ENCODE data around the gene CUL1.

Gene CUL1

DNA sequence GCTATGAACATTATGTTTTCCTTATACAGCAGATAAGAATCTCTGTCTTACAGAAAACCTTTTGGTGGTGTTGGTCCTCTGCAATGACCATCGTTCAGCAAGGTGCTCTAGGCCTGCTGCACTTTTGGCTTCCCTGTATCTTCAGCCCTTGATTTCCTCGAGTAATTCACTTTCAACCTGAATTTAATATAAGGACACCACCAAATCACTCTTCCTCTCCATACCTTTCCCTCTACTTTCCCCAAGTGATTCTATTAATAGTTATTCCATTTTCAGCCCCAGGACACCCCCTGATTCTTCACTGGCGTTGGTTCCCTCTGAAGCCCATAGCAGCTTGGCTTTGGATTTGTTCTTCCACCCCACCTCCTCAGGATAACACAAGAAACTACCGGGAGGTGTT is 113.2 kb downstream of the CUL1 start:
- DNase-seq: no peak

DNA sequence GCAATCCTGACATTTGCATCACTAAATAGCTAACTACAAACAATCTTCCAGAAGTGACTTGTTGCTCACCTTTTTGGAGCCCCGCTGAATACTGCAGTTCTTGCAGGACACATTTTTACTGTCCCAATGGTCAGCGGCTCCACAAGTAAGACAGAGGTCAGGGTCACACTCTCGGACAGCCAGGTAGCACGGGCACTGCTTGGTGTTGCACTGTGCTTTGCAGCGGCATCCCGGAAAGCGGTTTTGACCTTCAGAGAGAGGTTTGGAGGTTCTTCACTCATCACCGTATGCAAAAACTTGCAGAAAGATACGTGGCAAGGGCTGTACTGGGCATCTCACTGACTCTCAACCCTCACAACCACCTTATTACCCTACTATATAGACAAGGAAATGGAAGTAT is 115.2 kb downstream of the CUL1 start:
- DNase-seq: no peak

DNA sequence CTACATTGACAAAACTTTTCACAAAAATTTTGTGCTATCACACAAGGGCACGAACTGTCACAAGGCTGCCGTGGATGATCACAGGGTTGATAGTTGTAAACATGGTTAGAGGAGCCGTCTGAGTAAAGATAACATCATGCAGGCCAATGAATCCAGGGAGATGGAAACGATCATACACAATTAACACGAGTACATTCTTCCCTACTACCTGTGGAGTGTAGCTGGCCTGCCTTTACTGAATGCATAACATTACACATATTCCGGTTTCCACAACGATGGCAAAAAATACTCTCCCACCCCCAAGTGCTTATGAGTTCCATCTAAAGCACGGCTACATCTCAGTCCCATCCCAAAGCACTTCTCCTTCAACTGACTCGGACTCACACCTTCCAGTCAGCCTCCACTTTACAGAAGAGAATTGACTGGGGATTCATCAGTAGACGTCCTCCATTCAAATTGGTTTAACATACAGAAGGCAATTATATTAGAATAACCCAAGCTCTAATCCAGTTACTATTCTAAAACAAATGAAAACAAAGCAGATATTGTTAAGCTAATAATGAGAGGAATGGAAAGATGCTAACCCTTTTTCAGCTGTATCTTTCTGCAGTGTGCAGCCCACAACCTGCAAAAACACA is 116.3 kb downstream of the CUL1 start:
- no peak for DNase-seq

- DNase-seq: no peak
These were observed 116.9 kb downstream of the CUL1 start for GRCh38 chr7:148815612-148816011.

GRCh38 chr7:148819697-148820360 is 121.1 kb downstream of the CUL1 start:
- peak; percentile 77 to 83 for DNase-seq

GRCh38 chr7:148821422-148821821 is 122.7 kb downstream of the CUL1 start:
- no peak for DNase-seq

- DNase-seq: no peak
These were observed 126.2 kb downstream of the CUL1 start for GRCh38 chr7:148824864-148825263.

GRCh38 chr7:148825338-148825737 is 126.6 kb downstream of the CUL1 start:
- no peak for DNase-seq

- no peak for DNase-seq
These were observed 130.3 kb downstream of the CUL1 start for GRCh38 chr7:148828965-148829364.

DNA sequence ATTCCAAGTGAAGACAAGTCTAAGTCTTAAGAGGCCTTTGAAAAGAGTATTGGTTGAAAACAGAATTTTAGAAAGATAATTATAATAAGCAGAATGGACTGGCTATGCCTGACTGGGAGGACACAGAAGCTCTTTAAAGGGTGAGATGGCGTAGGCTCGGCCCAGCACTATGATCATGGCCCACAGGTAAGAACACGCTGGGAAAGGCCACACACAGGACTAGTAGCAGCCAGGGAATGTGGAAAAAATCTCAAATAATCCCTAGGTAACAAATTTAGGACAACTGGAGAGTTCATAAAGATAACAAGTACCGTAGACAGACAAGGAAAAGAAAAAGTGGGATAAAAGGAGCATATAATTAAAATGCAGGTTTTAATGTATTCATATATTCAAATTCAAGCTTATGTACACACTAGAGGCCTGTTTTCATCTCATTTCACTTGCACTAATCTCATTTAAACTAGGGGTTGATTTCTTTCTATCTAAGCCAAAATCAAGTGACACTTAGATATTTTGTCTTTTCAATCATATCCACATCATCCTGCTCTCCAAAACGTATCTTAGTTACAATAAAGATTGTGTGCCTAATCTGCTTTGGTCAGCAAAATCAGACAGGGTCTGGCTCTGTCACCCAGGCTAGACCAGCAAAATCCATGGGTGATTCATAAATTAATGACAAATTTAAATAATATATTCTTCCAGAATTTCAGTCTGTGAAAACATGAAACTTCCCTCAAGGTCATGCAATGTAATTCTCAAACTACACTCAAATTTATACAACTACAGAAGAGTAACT is 132.4 kb downstream of the CUL1 start:
- no peak for DNase-seq

DNA sequence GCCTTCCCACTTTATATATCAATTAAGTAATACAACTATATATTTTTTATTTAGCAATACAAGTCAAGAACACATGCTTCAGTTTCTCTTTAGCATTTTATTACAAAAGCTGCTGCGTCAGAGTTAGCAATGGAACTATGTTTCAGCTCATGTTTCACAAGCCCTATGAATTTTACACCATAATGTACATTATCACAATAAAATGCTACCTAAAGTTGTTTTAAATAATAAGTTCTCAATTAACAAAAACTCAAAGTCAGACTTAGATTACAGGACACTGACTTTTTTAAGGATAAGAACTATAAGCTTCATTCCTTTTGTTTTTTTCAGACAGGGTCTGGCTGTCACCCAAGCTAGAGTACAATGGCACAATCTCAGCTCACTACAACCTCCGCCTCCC is 133.1 kb downstream of the CUL1 start:
- peak in 1 of 2 donors; percentile 13 for DNase-seq

GRCh38 chr7:148834605-148835004 is 135.9 kb downstream of the CUL1 start:
- no peak for DNase-seq

DNA sequence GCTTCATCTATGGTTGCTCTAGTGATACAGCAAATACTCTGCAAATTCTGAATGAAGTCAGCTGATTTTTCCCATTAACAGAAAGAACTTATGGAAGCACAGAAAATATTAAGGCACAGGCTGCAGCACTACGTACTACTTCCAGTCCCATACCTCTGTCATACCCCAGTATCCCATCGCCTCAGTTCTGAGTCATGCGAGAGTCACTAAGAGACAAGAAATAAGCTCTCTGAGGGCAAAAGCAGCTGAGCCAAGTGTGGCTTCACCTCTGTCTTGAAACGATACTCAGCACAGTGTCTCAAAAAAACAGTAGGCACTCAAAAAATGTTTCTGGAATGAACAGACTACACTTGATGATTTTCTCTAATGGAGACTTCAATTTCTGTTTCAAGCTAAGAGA is 137.2 kb downstream of the CUL1 start:
- no peak for DNase-seq

- DNase-seq: peak in 1 of 2 donors; percentile 14
These were observed 140.2 kb downstream of the CUL1 start for GRCh38 chr7:148838905-148839304.

GRCh38 chr7:148847815-148848734 is 149.4 kb downstream of the CUL1 start:
- DNase-seq: no peak

DNA sequence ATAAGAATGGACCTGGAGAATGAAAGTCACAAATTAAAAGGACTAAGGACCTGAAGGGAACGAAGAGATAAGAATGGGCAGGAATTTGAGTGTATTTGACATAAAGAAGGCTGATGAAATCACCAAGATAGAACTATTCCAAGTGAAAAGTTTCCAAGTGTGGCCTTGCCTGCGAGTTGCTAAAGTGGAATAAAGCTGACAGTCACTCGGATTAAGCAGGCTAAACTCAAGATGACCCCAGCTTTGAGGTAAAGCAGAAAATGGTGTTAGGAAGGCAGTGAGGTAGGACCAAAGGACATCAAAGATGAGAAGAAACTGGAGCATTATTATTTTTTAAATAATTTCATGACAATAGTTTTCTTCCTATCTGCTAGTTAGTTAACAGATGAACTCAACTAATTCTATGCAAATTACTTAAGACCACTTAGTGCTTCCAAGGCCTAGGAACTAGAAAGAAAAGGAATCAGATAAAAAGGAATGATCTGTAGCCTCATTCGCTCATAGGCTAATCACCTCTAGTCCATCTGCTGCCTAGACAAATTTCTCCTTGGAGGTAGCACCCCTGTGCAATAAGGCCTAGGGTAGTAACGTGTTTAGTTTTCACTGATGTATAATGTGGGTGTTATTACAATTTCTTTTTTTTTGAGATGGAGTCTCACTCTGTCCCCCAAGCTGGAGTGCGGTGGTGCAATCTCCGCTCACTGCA is 150.8 kb downstream of the CUL1 start:
- DNase-seq: no peak

DNA sequence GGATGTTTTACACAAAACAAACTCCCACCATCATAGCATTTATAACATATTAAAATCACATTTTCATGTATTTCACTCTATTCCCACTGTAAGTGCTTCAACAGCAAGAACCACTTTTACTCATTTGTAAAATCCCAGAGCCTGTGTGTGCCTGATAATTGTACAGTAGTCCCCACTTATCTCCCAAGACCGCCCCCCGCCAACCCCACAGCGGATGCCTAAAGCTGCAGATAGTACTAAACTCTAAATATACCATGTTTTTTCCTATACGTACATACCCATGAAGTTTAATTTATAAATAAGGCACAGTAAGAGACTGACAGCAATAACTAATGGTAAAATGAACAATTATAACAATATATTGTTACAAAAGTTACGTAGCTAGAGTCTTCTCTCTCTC is 151.9 kb downstream of the CUL1 start:
- no peak for DNase-seq
